Left lung (tissue), 10 donors: ENCODE measurements around the gene POU6F1. TPM values are rescaled to one million over a fixed set of nuclear protein-coding genes. Genes with fewer than 3 reads are reported as not detected.

Source experiments
- ATAC-seq: fragments of 200-7000 bp; cut with Tn5 transposase; one replicate; pipeline ENCODE4 v1.9.1; 2020; ENCODE audit warnings: moderate library complexity
- DNase-seq, 4 donors: peaks; one replicate each; pipeline ENCODE4 v3.0.0-alpha.2; 2013 to 2020
- H3K27ac ChIP-seq, 2 donors: fragments of 200-600 bp; sonication (generic) in 1 of 2; one replicate each; pipeline versions ENCODE4 v1.5.0 to v1.8.0; 2020 to 2021
- H3K27me3 ChIP-seq, 2 donors: fragments of 200-600 bp; sonication (generic) in 1 of 2; one replicate each; pipeline versions ENCODE4 v1.5.0 to v1.8.0; 2020 to 2021
- H3K36me3 ChIP-seq, 2 donors: fragments of 200-600 bp; sonication (generic) in 1 of 2; one replicate each; pipeline versions ENCODE4 v1.5.0 to v1.8.0; 2020 to 2021
- H3K4me1 ChIP-seq, 2 donors: fragments of 200-600 bp; one replicate each; pipeline ENCODE4 v1.8.0; 2021
- H3K4me3 ChIP-seq, 2 donors: fragments of 200-600 bp; sonication (generic) in 1 of 2; one replicate each; pipeline versions ENCODE4 v1.5.0 to v1.8.0; 2020 to 2021; ENCODE audit warnings: mild to moderate bottlenecking in 1 of 2
- H3K9me3 ChIP-seq, 2 donors: fragments of 200-600 bp; sonication (generic) in 1 of 2; one replicate each; pipeline versions ENCODE4 v1.5.0 to v1.8.0; 2020 to 2021
- intact Hi-C, 2 donors: fragments of 100-400 bp; cut with DNase I; formaldehyde crosslinking; loops; one replicate each; pipeline versions ENCODE4 v1.11.2 to v1.14.2; 2022
- polyA plus RNA-seq, 6 donors: library from polyadenylated mRNA; unstranded; fragments of 120-200 nt; gene quantifications; one replicate each; pipeline ENCODE4 v1.2.1, GENCODE V29; 2013; ENCODE audit not compliant: insufficient read length in 6 of 6
- total RNA-seq, 2 donors: library from RNA; stranded (reverse); fragmentation: NEBNext Ultra II Directional; extraction: Animal tissue kit (Norgen Biotek cat#: 25700); gene quantifications; one replicate each; pipeline ENCODE4 v1.2.1, GENCODE V29; 2021
- TF ChIP-seq, protein P1 (sequence below), 2 donors: fragments of 200-600 bp; sonication (generic) in 1 of 2; IDR thresholded peaks; one replicate each; pipeline versions ENCODE4 v1.5.0 to v1.8.0; 2021; ENCODE audit warnings: antibody characterized with exemption in 2 of 2
- donor health status: DM: no; HTN: yes; CAD: no.
- donor health status: DM: no; HTN: no; CAD: no.

The POU6F1 gene
- total and polyA plus RNA-seq, 8 donors = 9.9 to 15.6 (median 11.9) TPM

DNA sequence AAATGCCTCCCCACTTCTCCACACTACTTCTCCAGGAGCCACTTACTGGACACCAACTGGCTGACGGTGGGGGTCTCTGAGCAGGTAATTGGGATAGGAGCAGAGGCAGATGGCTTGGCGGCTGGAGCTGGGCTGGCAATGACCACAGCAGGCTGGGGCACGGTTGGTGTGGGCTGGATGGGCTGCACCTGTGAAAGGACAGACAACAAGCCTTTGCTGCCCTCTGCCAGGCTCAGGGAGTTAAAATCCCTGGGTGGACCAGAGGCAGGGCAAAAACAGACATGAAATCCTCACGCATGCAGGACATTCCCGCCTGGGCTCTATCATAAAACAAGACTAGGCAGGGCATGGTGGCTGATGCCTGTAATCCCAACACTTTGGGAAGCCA is 25.6 kb downstream of the POU6F1 start:
- no peak overlapping the region for H3K4me3 ChIP-seq
- ATAC-seq = no peak
- no peak for DNase-seq
- H3K36me3 ChIP-seq = peaks cover 0 to 22% of the 10 kb centered on the region in 2 donors
- H3K27ac ChIP-seq = no peak overlapping the region
- no peaks in the 10 kb centered on the region for H3K9me3 ChIP-seq
- H3K27me3 ChIP-seq = no peaks in the 10 kb centered on the region
- TF ChIP-seq, protein P1, sequence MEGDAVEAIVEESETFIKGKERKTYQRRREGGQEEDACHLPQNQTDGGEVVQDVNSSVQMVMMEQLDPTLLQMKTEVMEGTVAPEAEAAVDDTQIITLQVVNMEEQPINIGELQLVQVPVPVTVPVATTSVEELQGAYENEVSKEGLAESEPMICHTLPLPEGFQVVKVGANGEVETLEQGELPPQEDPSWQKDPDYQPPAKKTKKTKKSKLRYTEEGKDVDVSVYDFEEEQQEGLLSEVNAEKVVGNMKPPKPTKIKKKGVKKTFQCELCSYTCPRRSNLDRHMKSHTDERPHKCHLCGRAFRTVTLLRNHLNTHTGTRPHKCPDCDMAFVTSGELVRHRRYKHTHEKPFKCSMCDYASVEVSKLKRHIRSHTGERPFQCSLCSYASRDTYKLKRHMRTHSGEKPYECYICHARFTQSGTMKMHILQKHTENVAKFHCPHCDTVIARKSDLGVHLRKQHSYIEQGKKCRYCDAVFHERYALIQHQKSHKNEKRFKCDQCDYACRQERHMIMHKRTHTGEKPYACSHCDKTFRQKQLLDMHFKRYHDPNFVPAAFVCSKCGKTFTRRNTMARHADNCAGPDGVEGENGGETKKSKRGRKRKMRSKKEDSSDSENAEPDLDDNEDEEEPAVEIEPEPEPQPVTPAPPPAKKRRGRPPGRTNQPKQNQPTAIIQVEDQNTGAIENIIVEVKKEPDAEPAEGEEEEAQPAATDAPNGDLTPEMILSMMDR (IDR thresholded peaks at IDR 0.05) = no peak
- intact Hi-C loops = no loop called here
- H3K4me1 ChIP-seq = no peaks in the 10 kb centered on the region

DNA sequence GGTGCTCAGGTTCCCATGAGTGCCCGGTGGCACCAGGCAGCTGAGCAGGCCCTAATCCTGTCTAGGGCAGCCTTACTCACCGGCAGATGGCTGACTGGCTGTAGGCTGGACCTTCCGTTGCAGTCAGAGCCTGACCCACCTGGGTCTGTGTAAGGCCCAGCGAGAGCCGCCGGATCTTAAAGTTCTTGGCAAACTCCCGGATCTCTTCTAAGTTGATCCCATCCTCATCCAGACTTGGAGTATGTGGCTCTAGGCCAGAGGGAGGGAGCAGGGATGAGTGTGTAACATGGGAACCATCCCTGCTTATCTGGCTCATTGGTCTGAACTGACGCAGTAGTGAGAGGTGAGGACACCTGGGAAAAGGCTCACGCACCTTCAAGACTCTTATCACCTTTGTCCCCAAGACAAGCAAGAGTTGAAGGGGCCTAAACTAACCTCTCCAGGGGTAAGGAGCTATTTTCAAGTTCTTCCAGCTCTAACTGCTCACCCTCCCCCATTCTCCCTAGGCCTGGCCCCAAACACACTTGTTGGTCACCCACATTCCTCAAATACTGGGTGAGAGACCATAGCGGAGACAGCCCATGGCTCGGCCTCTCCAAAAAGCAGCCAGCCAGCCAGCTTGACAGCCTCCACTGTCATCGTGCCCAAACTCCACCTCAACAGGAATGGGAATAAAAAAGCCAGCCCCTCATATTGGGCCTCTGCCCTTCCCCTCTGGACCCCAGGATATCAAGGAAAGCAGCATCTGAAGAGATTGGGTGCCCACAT is 26.2 kb downstream of the POU6F1 start:
- no peak overlapping the region for H3K27ac ChIP-seq
- no peaks in the 10 kb centered on the region for H3K27me3 ChIP-seq
- H3K4me1 ChIP-seq = no peaks in the 10 kb centered on the region
- DNase-seq (peak in 1 of 4 donors; percentile 18), ATAC-seq (no peak)
- H3K9me3 ChIP-seq = no peaks in the 10 kb centered on the region
- TF ChIP-seq, protein P1 (IDR thresholded peaks at IDR 0.05) = no peak
- no peak overlapping the region for H3K4me3 ChIP-seq
- intact Hi-C loops = no loop called here
- H3K36me3 ChIP-seq = peaks cover 0 to 22% of the 10 kb centered on the region in 2 donors

DNA sequence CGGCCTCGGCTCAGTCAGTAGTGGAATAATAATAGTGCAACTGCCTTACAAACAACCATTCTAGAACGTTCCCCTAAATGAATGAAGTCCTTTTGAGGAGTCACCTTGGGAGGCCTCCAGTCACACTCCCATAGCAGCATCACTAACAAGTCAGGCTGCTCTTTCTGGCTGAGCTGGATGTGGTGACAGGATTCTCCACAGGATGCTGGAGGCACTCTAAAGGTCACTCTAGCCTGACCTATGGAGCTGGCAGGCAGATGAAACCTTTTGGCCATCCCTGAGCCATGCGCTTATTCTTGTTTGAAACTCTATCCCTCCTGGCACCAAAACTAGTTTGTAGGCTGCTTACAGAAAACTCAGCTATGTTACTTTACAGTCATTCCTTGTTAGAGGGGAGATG is 27.0 kb downstream of the POU6F1 start:
- ATAC-seq = no peak
- DNase-seq = no peak

DNA sequence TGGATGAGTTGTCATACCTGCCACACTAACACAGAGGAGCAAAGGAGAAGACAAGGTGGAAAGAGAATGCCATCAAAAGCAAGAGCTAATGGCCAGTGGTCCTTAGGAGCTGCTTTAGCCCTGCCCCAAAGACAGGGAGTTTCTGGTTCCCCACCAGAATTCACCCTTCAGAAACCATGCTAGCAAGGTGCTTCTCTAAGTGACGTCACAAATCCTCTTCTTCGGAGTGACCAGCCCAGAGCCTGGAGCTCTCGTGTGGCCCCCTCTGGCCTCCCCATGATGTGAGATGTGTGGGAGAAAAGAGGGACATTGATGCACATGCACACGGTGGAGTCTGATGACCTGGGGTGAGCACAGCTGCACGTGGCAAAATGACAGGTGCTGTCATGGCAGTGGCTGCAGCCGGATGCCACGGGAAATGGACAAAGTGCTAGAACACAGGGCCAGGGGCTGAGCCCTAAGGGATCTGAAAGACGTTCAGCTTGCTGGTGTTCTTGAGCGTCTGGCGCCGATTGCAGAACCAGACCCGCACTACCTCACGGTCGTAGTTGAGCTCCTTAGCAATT is 28.0 kb downstream of the POU6F1 start:
- ATAC-seq = no peak
- TF ChIP-seq, protein P1 (IDR thresholded peaks at IDR 0.05) = no peak
- no peak overlapping the region for H3K27ac ChIP-seq
- H3K36me3 ChIP-seq = peaks cover 0 to 22% of the 10 kb centered on the region in 2 donors
- no peaks in the 10 kb centered on the region for H3K4me1 ChIP-seq
- DNase-seq = no peak
- H3K27me3 ChIP-seq = no peaks in the 10 kb centered on the region
- no peak overlapping the region for H3K4me3 ChIP-seq
- H3K9me3 ChIP-seq = no peaks in the 10 kb centered on the region
- intact Hi-C loops = no loop called here

More for the DNA sequence above, 27.0 kb downstream of the POU6F1 start:
- TF ChIP-seq, protein P1 (IDR thresholded peaks at IDR 0.05) = no peak
- intact Hi-C loops = no loop called here
- Histone ChIP-seq H3K9me3 (no peaks in the 10 kb centered on the region), H3K27ac (no peak overlapping the region), H3K4me3 (no peak overlapping the region), H3K4me1 (no peaks in the 10 kb centered on the region), H3K27me3 (no peaks in the 10 kb centered on the region), H3K36me3 (peaks cover 0 to 22% of the 10 kb centered on the region in 2 donors)

DNA sequence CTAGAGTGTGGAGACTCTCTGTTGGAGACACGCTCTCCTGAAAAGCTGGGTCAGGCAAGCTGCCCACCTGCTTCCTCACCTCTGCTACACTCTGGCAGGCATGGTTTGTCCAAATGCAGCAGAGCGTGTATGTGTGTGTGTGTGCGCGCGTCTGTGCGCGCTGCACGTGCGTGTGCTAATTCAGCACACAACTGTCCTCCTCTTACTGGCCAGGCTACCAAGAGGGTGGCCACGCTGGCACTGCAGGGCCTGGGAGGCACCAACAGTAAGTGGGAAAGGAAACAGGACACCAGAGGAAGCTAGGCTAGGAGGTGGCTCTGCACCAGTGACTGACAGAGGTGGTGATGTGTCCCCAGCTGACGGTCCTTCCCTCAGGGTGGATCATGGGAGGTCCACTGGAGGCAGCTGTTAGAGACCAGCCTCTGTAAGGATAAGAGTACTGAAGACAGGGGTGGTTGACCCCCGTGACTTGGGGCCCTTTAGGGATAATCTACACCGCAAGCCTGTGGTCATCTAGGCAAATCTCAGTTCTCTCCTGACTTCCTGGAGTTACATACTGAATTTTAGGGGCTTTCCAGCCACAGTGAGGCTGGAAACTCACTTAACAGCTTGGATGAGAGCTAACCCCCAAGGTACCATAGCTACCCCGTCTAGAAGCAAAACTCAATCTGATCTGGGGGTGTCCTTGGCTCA is 29.4 kb downstream of the POU6F1 start:
- no peaks in the 10 kb centered on the region for H3K27me3 ChIP-seq
- no peak overlapping the region for H3K4me3 ChIP-seq
- H3K9me3 ChIP-seq = no peaks in the 10 kb centered on the region
- no peaks in the 10 kb centered on the region for H3K4me1 ChIP-seq
- ATAC-seq (no peak), DNase-seq (no peak)
- no peak overlapping the region for H3K27ac ChIP-seq
- intact Hi-C loops = no loop called here
- peaks cover 0 to 22% of the 10 kb centered on the region in 2 donors for H3K36me3 ChIP-seq
- TF ChIP-seq, protein P1 (IDR thresholded peaks at IDR 0.05) = no peak
